DMS53 treated with DMSO at 0.1 percent for 48 hours (cell line): ENCODE data around the gene SLC25A6.
"Not testable (repeated sequence)": the region's sequence is repeated elsewhere in the genome, so short reads cannot be mapped to it uniquely, and the experiment has no call there.

ENCODE experiments used
- DNase-seq: peaks from one replicate; lab custom pipeline; 2025; ENCODE audit not compliant: unreplicated experiment; lab: John Stamatoyannopoulos, UW

Gene SLC25A6

GRCh38 chrX:1391707-1392375 lies at the start of gene SLC25A6:
Gene SLC25A6, minus strand, starts transcription at chrX:1392113. Its CDS starts 104 bp downstream, at chrX:1392009.
- no peak for DNase-seq

- DNase-seq: no peak
Observed at GRCh38 chrX:1440506-1440905, 48.6 kb upstream of the SLC25A6 start.

- DNase-seq: no peak
Observed at GRCh38 chrX:1435241-1435895, 43.5 kb upstream of the SLC25A6 start.

GRCh38 chrX:1434871-1435240 lies 42.9 kb upstream of the SLC25A6 start:
- no peak for DNase-seq

GRCh38 chrX:1433646-1434357 lies 41.9 kb upstream of the SLC25A6 start:
- no peak for DNase-seq

GRCh38 chrX:1430451-1430850 lies 38.5 kb upstream of the SLC25A6 start:
- no peak for DNase-seq

- no peak for DNase-seq
Observed at GRCh38 chrX:1427756-1428155, 35.8 kb upstream of the SLC25A6 start.

- DNase-seq: not testable (repeated sequence)
Observed at GRCh38 chrX:1426321-1426720, 34.4 kb upstream of the SLC25A6 start.

GRCh38 chrX:1425381-1425780 lies 33.5 kb upstream of the SLC25A6 start:
- DNase-seq: no peak

GRCh38 chrX:1424147-1424851 lies 32.4 kb upstream of the SLC25A6 start:
- DNase-seq: no peak

- DNase-seq: no peak
Observed at GRCh38 chrX:1423215-1423614, 31.3 kb upstream of the SLC25A6 start.

- no peak for DNase-seq
Observed at GRCh38 chrX:1422135-1422465, 30.2 kb upstream of the SLC25A6 start.

- DNase-seq: no peak
Observed at GRCh38 chrX:1421433-1422134, 29.7 kb upstream of the SLC25A6 start.

- DNase-seq: no peak
Observed at GRCh38 chrX:1420371-1420770, 28.5 kb upstream of the SLC25A6 start.

- no peak for DNase-seq
Observed at GRCh38 chrX:1419545-1420355, 27.8 kb upstream of the SLC25A6 start.

- no peak for DNase-seq
Observed at GRCh38 chrX:1418901-1419544, 27.1 kb upstream of the SLC25A6 start.

GRCh38 chrX:1417921-1418771 lies 26.2 kb upstream of the SLC25A6 start:
- no peak for DNase-seq

- no peak for DNase-seq
Observed at GRCh38 chrX:1416965-1417760, 25.2 kb upstream of the SLC25A6 start.
